Lung (tissue), 12 donors: ENCODE results near the gene SERPIND1. TPM values are rescaled to one million over a fixed set of nuclear protein-coding genes. Genes with fewer than 3 reads are reported as not detected.
"Not testable (repeated sequence)": the region's sequence is repeated elsewhere in the genome, so short reads cannot be mapped to it uniquely, and the experiment has no call there.

Experiments
- ATAC-seq: fragments of 200-7000 bp; cut with Tn5 transposase; one replicate; pipeline ENCODE4 v1.9.1; 2020; ENCODE audit warnings: moderate number of reproducible peaks; ENCODE audit not compliant: insufficient read depth, low FRiP score
- DNase-seq, 3 donors: peaks; one replicate each; pipeline ENCODE4 v3.0.0-alpha.2; 2013 to 2017
- H3K27ac ChIP-seq, 2 donors: one replicate each; pipeline ENCODE4 v1.5.1; 2013; ENCODE audit warnings: mild to moderate bottlenecking in 2 of 2, moderate library complexity in 2 of 2, control low read depth in 1 of 2, inconsistent platforms in 1 of 2, low read depth in 1 of 2, low read length in 1 of 2
- H3K27me3 ChIP-seq, 3 donors: one replicate each; pipeline ENCODE4 v1.5.1; 2013; ENCODE audit warnings: low read length in 2 of 3; ENCODE audit not compliant: control insufficient read depth in 3 of 3, insufficient read depth in 3 of 3
- H3K36me3 ChIP-seq, 4 donors: one replicate each; pipeline ENCODE4 v1.5.1; 2013; ENCODE audit warnings: low read length in 4 of 4, mild to moderate bottlenecking in 1 of 4, moderate library complexity in 1 of 4; ENCODE audit not compliant: control insufficient read depth in 4 of 4, insufficient read depth in 4 of 4
- H3K4me1 ChIP-seq, 5 donors: one replicate each; pipeline ENCODE4 v1.5.1; 2013; ENCODE audit warnings: low read length in 5 of 5, mild to moderate bottlenecking in 2 of 5, moderate library complexity in 1 of 5; ENCODE audit not compliant: control insufficient read depth in 5 of 5, insufficient read depth in 5 of 5
- H3K4me3 ChIP-seq: one replicate; pipeline ENCODE4 v1.5.1; 2013; ENCODE audit warnings: mild to moderate bottlenecking, control low read depth, moderate library complexity
- H3K9ac ChIP-seq, 2 donors: one replicate each; pipeline ENCODE4 v1.5.1; 2013; ENCODE audit warnings: low read length in 2 of 2, control low read depth in 1 of 2; ENCODE audit not compliant: insufficient read depth in 1 of 2
- H3K9me3 ChIP-seq, 4 donors: one replicate each; pipeline ENCODE4 v1.5.1; 2013; ENCODE audit warnings: low read length in 3 of 4, mild to moderate bottlenecking in 1 of 4, moderate library complexity in 1 of 4; ENCODE audit not compliant: control insufficient read depth in 4 of 4, insufficient read depth in 3 of 4
- WGBS, 2 donors: extraction: QIAGEN DNeasy Blood & Tissue Kit; methylation state at CpG; one replicate each; pipeline ENCODE4 v1.1.7; 2013; 5-methylcytosine and 5-hydroxymethylcytosine counted together
- polyA plus RNA-seq, 2 donors: library from polyadenylated mRNA; stranded (reverse); fragments of 200-250 nt; gene quantifications; one replicate each; pipeline ENCODE4 v1.2.1, GENCODE V29; 2013
- total RNA-seq, 2 donors: library from RNA; depleted of rRNA in 1 of 2; stranded (reverse); fragments of >200 nt in 1 of 2; gene quantifications; one replicate each; pipeline ENCODE4 v1.2.1, GENCODE V29; 2014 to 2021
- TF ChIP-seq, protein P1 (sequence below): IDR thresholded peaks from 2 replicates; pipeline ENCODE4 v1.5.1; 2012; ENCODE audit warnings: mild to moderate bottlenecking; ENCODE audit errors: control extremely low read depth, extremely low read depth
- donor health status: control.
- donor health status: control.
- donor health status: Bipolar disorder and iron deficiency.
- donor health status: healthy.
- donor health status: DM: yes; HTN: yes; CAD: no.

The SERPIND1 gene
- total and polyA plus RNA-seq, 4 donors, result 0.02 to 2.0 (median 0.75) TPM

DNA sequence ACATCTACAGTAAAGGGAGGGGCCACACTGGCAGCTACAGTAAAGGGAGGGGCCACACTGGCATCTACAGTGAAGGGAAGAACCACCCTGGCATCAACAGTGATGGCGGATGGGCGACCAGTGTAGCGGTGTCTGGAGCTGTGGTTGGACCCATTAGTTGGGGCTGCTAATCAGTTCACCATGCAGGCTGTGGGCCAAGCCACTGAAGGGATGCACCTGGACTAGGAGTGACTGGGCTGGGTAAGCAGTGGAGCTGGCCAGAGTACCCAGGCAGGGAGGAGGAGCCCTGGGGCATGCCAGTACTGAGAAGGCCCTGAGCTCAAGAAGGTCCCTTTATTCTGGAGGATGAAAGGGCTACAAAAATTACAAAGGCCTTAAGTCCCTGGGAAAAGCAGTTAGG is 37.0 kb upstream of the SERPIND1 start:
- not testable (repeated sequence) for H3K27me3 ChIP-seq, H3K4me1 ChIP-seq, H3K9me3 ChIP-seq, H3K4me3 ChIP-seq, H3K27ac ChIP-seq, DNase-seq, H3K9ac ChIP-seq, ATAC-seq
- peaks cover 8 to 23% (median 17%) of the 10 kb centered on the region in 4 donors for H3K36me3 ChIP-seq
- 89 to 93% methylated on average over 3 of the region's 3 CpGs for WGBS, 2 donors

DNA sequence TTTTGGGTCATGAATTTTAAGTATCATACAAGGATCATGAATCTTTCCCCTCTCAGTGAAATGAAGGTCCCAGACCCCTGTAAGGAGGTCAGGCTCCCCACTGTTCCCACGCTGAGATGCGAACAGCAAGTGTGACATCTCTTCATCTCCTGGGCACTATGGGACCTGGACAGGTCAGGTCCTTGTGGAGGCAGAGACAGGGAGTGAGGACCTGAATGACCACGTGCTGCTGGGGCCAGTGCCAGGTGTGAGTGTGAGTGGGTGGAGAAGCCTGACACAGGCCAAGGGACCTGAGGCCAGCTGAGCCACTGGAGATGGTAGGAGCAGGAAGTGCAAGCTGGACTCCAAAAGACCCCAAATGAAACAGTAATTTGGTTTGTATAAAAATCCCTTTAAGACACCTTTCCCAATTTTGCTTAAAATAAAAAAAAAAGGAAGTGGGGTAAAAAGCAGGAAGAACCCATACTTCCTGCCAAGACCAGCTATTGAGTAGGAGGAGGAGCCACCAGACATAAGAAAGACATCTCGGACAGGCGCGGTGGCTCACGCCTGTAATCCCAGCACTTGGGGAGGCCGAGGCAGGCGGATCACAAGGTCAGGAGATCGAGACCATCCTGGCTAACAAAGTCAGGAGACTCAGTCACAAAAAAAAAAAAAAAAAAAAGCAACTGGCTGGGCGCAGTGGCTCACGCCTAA is 35.4 kb upstream of the SERPIND1 start:
- H3K27ac ChIP-seq, result no peak overlapping the region
- H3K4me3 ChIP-seq, result no peak overlapping the region
- no peak for ATAC-seq
- no peak for DNase-seq
- H3K27me3 ChIP-seq, result no peaks in the 10 kb centered on the region
- WGBS, 2 donors, result 47 to 72% methylated on average over 10 to 12 of the region's 12 CpGs
- no peak overlapping the region for H3K9ac ChIP-seq
- peaks cover 4 to 24% (median 17%) of the 10 kb centered on the region in 4 donors for H3K36me3 ChIP-seq
- H3K4me1 ChIP-seq, result no peaks in the 10 kb centered on the region
- peaks cover 0 to 4% (median 0%) of the 10 kb centered on the region in 4 donors for H3K9me3 ChIP-seq
- TF ChIP-seq, protein P1, sequence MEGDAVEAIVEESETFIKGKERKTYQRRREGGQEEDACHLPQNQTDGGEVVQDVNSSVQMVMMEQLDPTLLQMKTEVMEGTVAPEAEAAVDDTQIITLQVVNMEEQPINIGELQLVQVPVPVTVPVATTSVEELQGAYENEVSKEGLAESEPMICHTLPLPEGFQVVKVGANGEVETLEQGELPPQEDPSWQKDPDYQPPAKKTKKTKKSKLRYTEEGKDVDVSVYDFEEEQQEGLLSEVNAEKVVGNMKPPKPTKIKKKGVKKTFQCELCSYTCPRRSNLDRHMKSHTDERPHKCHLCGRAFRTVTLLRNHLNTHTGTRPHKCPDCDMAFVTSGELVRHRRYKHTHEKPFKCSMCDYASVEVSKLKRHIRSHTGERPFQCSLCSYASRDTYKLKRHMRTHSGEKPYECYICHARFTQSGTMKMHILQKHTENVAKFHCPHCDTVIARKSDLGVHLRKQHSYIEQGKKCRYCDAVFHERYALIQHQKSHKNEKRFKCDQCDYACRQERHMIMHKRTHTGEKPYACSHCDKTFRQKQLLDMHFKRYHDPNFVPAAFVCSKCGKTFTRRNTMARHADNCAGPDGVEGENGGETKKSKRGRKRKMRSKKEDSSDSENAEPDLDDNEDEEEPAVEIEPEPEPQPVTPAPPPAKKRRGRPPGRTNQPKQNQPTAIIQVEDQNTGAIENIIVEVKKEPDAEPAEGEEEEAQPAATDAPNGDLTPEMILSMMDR, result no peak

DNA sequence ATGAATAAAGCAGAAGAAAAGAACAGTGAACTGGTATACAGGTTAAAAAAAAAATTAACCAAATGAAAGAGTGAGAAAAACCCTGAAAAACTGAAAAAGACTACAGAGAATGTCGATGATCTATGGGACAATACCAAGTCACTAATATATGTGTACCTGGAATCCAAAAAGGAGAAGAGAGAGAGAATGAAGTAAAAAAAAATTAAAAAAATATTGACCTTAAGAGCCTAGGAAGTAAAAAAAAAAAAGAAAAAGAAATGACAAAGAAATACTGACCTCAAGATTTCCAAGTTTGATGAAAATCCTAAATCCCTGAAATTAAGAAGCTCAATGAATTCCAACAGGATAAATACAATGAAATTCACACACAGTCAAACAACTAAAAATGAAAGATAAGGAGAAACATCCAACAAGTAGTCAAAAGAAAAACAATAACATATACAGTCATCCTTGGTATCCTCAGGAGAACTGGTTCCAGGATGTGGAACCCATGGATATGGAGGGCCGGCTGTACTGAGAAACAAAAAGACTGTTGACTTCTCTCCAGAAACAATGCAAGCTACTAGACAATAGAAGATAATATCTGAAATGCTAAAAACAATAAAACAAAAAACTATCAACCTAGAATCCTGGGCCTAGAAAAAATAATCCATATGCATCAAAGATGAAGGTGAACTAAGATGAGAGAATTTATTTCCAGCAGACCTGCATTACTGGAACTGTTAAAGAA is 33.5 kb upstream of the SERPIND1 start:
- peaks cover 0 to 4% (median 0%) of the 10 kb centered on the region in 4 donors for H3K9me3 ChIP-seq
- no peak for ATAC-seq
- 88 to 93% methylated on average over 2 of the region's 2 CpGs for WGBS, 2 donors
- H3K36me3 ChIP-seq, result peaks cover 4 to 31% (median 19%) of the 10 kb centered on the region in 4 donors
- DNase-seq, result no peak
- no peaks in the 10 kb centered on the region for H3K27me3 ChIP-seq
- no peaks in the 10 kb centered on the region for H3K4me1 ChIP-seq
- no peak overlapping the region for H3K27ac ChIP-seq
- no peak overlapping the region for H3K4me3 ChIP-seq
- TF ChIP-seq, protein P1, result no peak
- no peak overlapping the region for H3K9ac ChIP-seq

DNA sequence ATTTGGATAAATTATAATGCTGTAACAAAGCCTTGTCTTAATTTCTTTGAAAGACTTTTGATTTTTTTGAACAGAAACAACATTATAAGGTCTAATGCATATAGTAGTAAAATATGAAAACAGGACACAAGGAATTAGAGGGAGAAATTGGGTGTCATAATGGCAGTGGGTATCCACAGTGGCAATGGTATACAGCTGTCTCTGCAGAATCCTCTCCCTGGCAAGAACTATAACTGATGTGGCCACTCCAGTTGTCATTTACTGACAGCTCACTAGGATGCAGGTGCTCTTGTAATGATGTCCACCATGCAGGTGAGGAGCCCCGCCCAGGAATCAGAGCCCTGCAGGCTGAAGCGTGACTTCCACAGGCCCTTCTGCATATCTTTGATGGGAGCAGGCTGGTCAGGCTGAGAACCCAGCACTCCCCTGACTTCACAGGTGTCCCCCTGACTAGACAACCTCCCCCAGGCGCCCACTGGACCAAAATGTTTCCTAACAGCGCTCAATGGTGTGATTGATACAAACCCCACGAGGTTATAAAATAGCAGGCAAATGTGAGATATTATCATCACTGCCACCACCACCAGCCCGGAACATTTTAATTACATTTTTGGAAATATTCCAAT is 32.8 kb upstream of the SERPIND1 start:
- WGBS, 2 donors, result 87 to 91% methylated on average over 6 of the region's 6 CpGs
- peaks cover 6 to 31% (median 19%) of the 10 kb centered on the region in 4 donors for H3K36me3 ChIP-seq
- no peak overlapping the region for H3K27ac ChIP-seq
- peaks cover 0 to 4% (median 0%) of the 10 kb centered on the region in 4 donors for H3K9me3 ChIP-seq
- TF ChIP-seq, protein P1, result no peak
- no peak for DNase-seq
- H3K9ac ChIP-seq, result no peak overlapping the region
- H3K4me1 ChIP-seq, result no peaks in the 10 kb centered on the region
- no peak overlapping the region for H3K4me3 ChIP-seq
- no peaks in the 10 kb centered on the region for H3K27me3 ChIP-seq
- no peak for ATAC-seq
